Panc1 (cell line): ENCODE results near the gene ERAL1. TPM values are rescaled to one million over a fixed set of nuclear protein-coding genes. Genes with fewer than 3 reads are reported as not detected.

ENCODE experiments used
- ATAC-seq: fragments of 200-7000 bp; cut with Tn5 transposase; 2 replicates; pipeline ENCODE4 v1.9.1; 2020; ENCODE audit warnings: mild to moderate bottlenecking, moderate library complexity
- BruUV-seq: library from RNA; stranded (reverse); fragments of 400-500 nt; replicated peaks from 2 replicates; lab custom pipeline; 2021; lab: Mats Ljungman, UMichigan
- CTCF ChIA-PET: fragments of 300-600 bp; sonication (Branson Sonifier 250); formaldehyde crosslinking; loops from one replicate; lab custom pipeline; 2022; ENCODE audit warnings: antibody characterized with exemption; lab: Charles Lee
- POLR2A ChIA-PET: fragments of 300-600 bp; sonication (Branson Sonifier 250); formaldehyde crosslinking; loops from one replicate; lab custom pipeline; 2022; ENCODE audit warnings: antibody characterized with exemption; lab: Charles Lee
- DNase-seq: peaks from one replicate; pipeline ENCODE4 v3.0.0-alpha.2; 2010; ENCODE audit warnings: low read depth, low spot score
- H3K27ac ChIP-seq: 2 replicates; pipeline ENCODE4 v1.5.1; 2011; ENCODE audit warnings: mild to moderate bottlenecking, low read length, inconsistent platforms
- H3K27me3 ChIP-seq: fragments of 200-500 bp; sonication (Bioruptor generic); 2 replicates; pipeline ENCODE4 v1.6.0; 2014; ENCODE audit warnings: low read length, inconsistent platforms; ENCODE audit not compliant: control insufficient read depth, insufficient read depth
- H3K36me3 ChIP-seq: fragments of 200-500 bp; sonication (Bioruptor generic); 2 replicates; pipeline ENCODE4 v1.5.1; 2014; ENCODE audit warnings: inconsistent platforms, mild to moderate bottlenecking, low read length, moderate library complexity; ENCODE audit not compliant: control insufficient read depth, insufficient read depth
- H3K4me1 ChIP-seq: 2 replicates; pipeline ENCODE4 v1.5.1; 2011; ENCODE audit warnings: inconsistent platforms, mild to moderate bottlenecking, low read length, moderate library complexity; ENCODE audit not compliant: control insufficient read depth, insufficient read depth
- H3K4me3 ChIP-seq, 2 experiments: 2 replicates each; pipeline ENCODE4 v1.5.1; 2011 to 2012; ENCODE audit warnings: low read depth in 2 of 2, low read length in 2 of 2, mild to moderate bottlenecking in 2 of 2, inconsistent platforms in 1 of 2, moderate library complexity in 1 of 2
- H3K9me3 ChIP-seq: fragments of 200-500 bp; sonication (Bioruptor generic); 2 replicates; pipeline ENCODE4 v1.5.1; 2014; ENCODE audit warnings: low read depth, mild to moderate bottlenecking, inconsistent platforms, low read length, moderate library complexity; ENCODE audit not compliant: control insufficient read depth, insufficient read depth
- CTCF ChIP-seq: fragments of 450-650 bp; IDR thresholded peaks from 2 replicates; pipeline ENCODE4 v1.5.1; 2017; ENCODE audit warnings: mild to moderate bottlenecking
- POLR2AphosphoS5 ChIP-seq: IDR thresholded peaks from 2 replicates; pipeline ENCODE4 v1.6.1; 2012; ENCODE audit warnings: mild to moderate bottlenecking, low read depth, low read length, moderate library complexity
- REST ChIP-seq, 2 experiments: IDR thresholded peaks; 2 replicates each; pipeline ENCODE4 v1.6.1; 2011 to 2012; ENCODE audit warnings: low read depth in 2 of 2, control low read depth in 1 of 2, low read length in 1 of 2, mild to moderate bottlenecking in 1 of 2, moderate library complexity in 1 of 2; ENCODE audit not compliant: insufficient read depth in 1 of 2
- SIN3A ChIP-seq: IDR thresholded peaks from 2 replicates; pipeline ENCODE4 v1.6.1; 2012; ENCODE audit warnings: low read depth, mild to moderate bottlenecking, low read length, moderate library complexity, borderline replicate concordance; ENCODE audit not compliant: insufficient read depth
- TCF7L2 ChIP-seq: IDR thresholded peaks from 2 replicates; pipeline ENCODE4 v1.6.1; 2011; ENCODE audit warnings: mild to moderate bottlenecking, low read depth, low read length, inconsistent platforms
- in situ Hi-C: cut with HindIII; loops from 2 replicates; pipeline ENCODE4 v1.10.0; 2016; ENCODE audit warnings: low sequenced_read_pairs, low pct_unique_long_range_greater_than_20kb
- intact Hi-C: fragments of 100-400 bp; cut with micrococcal nuclease; formaldehyde crosslinking; loops from one replicate; pipeline ENCODE4 v1.10.0; 2022; ENCODE audit not compliant: unreplicated experiment
- total RNA-seq: library from RNA; stranded (reverse); gene quantifications from one replicate; pipeline ENCODE4 v1.2.1, GENCODE V29; 2021; ENCODE audit not compliant: unreplicated experiment

ERAL1 gene
- total RNA-seq, 1 experiment from 2014 or later, result 74.2 TPM

- in situ Hi-C loops, result loop anchor here (10.0 kb wide), 1 partner anchor 109 kb away; no protein-coding TSS in a partner anchor
- no TSS peak for BruUV-seq
- Histone ChIP-seq H3K27me3 (no peaks in the 10 kb centered on the region), H3K27ac (no peak overlapping the region), H3K4me1 (no peaks in the 10 kb centered on the region), H3K9me3 (no peaks in the 10 kb centered on the region), H3K36me3 (no peaks in the 10 kb centered on the region), H3K4me3 (no peak overlapping the region)
- ChIA-PET POLR2A (no interaction called here), CTCF (no interaction called here)
- intact Hi-C loops, result loop anchor here (10.0 kb wide), 1 partner anchor 109 kb away; no protein-coding TSS in a partner anchor
- no peak for TF ChIP-seq POLR2AphosphoS5
- no peak for TF ChIP-seq REST (IDR thresholded peaks at IDR 0.05; ENCODE audit: insufficient read depth in 1 of 2, low read depth in 2 of 2, low read length in 1 of 2)
- TF ChIP-seq SIN3A, result no peak
- no peak for TF ChIP-seq CTCF
- TF ChIP-seq TCF7L2, result no peak
- DNase-seq (no peak), ATAC-seq (no peak)
Measured at GRCh38 chr17:28873839-28874238, 19.0 kb downstream of the ERAL1 start.

- TF ChIP-seq TCF7L2, result no peak
- TF ChIP-seq CTCF, result no peak
- TF ChIP-seq POLR2AphosphoS5, result no peak
- in situ Hi-C loops, result loop anchor here (10.0 kb wide), 1 partner anchor 110 kb away; no protein-coding TSS in a partner anchor
- BruUV-seq, result no TSS peak
Measured at GRCh38 chr17:28874750-28875149, 19.9 kb downstream of the ERAL1 start.

More at GRCh38 chr17:28874750-28875149, 19.9 kb downstream of the ERAL1 start:
- no peak overlapping the region for H3K27ac ChIP-seq
- ChIA-PET CTCF (no interaction called here), POLR2A (no interaction called here)
- no peak for ATAC-seq
- no peaks in the 10 kb centered on the region for H3K27me3 ChIP-seq
- H3K36me3 ChIP-seq, result no peaks in the 10 kb centered on the region
- H3K9me3 ChIP-seq, result no peaks in the 10 kb centered on the region
- DNase-seq, result no peak
- intact Hi-C loops, result loop anchor here (10.0 kb wide), 1 partner anchor 110 kb away; no protein-coding TSS in a partner anchor
- H3K4me3 ChIP-seq, result no peak overlapping the region
- H3K4me1 ChIP-seq, result no peaks in the 10 kb centered on the region
